ENCODE data around the gene NMNAT2.
"Not testable (repeated sequence)": the region's sequence is repeated elsewhere in the genome, so short reads cannot be mapped to it uniquely, and the experiment has no call there.

Gene NMNAT2

DNA sequence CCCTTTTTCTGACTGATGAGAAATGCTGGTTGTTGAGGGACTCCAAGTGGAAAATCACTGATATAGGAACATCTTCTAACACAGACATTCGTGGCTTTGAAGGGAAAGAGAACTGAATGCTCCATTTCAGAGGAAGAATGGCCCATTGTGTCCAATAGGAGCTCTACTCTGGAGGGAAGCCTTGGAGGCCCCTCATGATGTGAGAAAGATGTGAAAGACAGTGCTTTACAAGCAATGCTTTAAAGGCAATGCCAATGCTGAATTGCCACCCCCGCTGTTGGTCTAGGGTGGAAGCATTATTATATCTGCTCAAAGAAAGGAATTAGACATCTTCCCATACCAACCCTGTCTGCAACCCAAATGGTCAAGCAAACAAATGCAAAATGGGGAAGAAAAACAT is 13.7 kb downstream of the NMNAT2 start:
- DNase-seq (ENCODE audit: low read depth), result no peak
- no peak for TF ChIP-seq POLR2A (IDR thresholded peaks at IDR 0.05; ENCODE audit: extremely low read depth, insufficient read length)
- TF ChIP-seq, protein P1, sequence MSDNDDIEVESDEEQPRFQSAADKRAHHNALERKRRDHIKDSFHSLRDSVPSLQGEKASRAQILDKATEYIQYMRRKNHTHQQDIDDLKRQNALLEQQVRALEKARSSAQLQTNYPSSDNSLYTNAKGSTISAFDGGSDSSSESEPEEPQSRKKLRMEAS (IDR thresholded peaks at IDR 0.05; ENCODE audit: low read depth, low read length), result no peak
- TF ChIP-seq, protein P2, sequence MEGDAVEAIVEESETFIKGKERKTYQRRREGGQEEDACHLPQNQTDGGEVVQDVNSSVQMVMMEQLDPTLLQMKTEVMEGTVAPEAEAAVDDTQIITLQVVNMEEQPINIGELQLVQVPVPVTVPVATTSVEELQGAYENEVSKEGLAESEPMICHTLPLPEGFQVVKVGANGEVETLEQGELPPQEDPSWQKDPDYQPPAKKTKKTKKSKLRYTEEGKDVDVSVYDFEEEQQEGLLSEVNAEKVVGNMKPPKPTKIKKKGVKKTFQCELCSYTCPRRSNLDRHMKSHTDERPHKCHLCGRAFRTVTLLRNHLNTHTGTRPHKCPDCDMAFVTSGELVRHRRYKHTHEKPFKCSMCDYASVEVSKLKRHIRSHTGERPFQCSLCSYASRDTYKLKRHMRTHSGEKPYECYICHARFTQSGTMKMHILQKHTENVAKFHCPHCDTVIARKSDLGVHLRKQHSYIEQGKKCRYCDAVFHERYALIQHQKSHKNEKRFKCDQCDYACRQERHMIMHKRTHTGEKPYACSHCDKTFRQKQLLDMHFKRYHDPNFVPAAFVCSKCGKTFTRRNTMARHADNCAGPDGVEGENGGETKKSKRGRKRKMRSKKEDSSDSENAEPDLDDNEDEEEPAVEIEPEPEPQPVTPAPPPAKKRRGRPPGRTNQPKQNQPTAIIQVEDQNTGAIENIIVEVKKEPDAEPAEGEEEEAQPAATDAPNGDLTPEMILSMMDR (IDR thresholded peaks at IDR 0.05; ENCODE audit: low read depth, low read length), result no peak
- no peak for TF ChIP-seq MYC (IDR thresholded peaks at IDR 0.05; ENCODE audit: low read depth, low read length)
- H3K4me3 ChIP-seq (ENCODE audit: low read depth, low read length), result no peak overlapping the region

DNA sequence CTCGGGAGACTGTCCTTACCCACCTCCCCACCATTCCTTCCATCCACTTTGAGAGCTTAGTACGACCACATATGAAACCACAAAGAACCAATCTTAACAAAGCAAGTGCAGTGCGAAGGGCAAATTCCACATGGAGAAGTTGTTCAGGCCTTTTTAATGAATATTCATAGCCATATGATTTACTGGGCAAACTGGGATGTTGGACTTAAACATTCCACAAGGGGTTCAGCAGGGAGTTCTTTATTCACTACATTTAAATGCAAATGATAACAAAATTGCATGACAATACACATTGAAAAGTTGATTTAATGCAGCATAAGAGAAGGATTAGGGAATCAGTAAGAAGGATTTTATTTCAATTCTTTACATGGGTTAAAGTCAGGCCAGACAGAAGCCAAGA is 14.7 kb downstream of the NMNAT2 start:
- no peak overlapping the region for H3K4me3 ChIP-seq (ENCODE audit: low read depth, low read length)
- DNase-seq (ENCODE audit: low read depth), result no peak
- TF ChIP-seq, protein P1 (IDR thresholded peaks at IDR 0.05; ENCODE audit: low read depth, low read length), result no peak
- TF ChIP-seq POLR2A (IDR thresholded peaks at IDR 0.05; ENCODE audit: extremely low read depth, insufficient read length) (no peak), MYC (IDR thresholded peaks at IDR 0.05; ENCODE audit: low read depth, low read length) (no peak)
- TF ChIP-seq, protein P2 (IDR thresholded peaks at IDR 0.05; ENCODE audit: low read depth, low read length), result no peak

DNA sequence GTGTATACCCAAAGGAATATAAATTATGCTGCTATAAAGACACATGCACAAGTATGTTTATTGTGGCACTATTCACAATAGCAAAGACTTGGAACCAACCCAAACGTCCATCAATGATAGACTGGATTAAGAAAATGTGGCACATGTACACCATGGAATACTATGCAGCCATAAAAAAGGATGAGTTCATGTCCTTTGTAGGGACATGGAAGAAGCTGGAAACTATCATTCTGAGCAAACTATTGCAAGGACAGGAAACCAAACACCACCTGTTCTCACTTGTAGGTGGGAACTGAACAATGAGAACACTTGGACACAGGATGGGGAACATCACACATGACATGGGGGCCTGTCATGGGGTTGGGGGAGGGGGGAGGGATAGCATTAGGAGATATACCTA is 16.6 kb downstream of the NMNAT2 start:
- H3K4me3 ChIP-seq (ENCODE audit: low read depth, low read length); DNase-seq (ENCODE audit: low read depth): not testable (repeated sequence)

DNA sequence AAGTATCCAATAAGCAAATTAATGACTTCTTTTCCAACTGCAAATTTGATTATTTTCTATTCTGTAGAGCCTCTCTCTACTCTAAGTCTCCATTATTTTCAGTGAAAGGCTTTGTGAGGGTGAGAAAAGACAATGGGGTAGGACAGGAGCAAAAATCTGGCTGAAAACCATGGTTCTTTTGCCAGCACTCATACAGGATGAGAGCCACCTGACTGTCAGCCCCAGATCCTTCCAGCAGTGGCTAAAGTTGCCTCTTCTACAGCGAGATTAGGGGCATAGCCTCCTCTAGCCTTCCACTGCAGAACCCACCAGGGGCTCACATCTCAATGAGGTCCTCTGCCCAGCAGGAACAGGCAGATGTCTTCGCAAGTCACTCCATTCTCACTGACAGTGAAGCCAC is 23.7 kb downstream of the NMNAT2 start:
- DNase-seq (ENCODE audit: low read depth), result no peak
- no peak overlapping the region for H3K4me3 ChIP-seq (ENCODE audit: low read depth, low read length)
- TF ChIP-seq, protein P1 (IDR thresholded peaks at IDR 0.05; ENCODE audit: low read depth, low read length), result no peak
- TF ChIP-seq MYC (IDR thresholded peaks at IDR 0.05; ENCODE audit: low read depth, low read length) (no peak), POLR2A (IDR thresholded peaks at IDR 0.05; ENCODE audit: extremely low read depth, insufficient read length) (no peak)
- TF ChIP-seq, protein P2 (IDR thresholded peaks at IDR 0.05; ENCODE audit: low read depth, low read length), result no peak

GRCh38 chr1:183391863-183392262 is 26.3 kb downstream of the NMNAT2 start:
- DNase-seq (ENCODE audit: low read depth), result no peak
- H3K4me3 ChIP-seq (ENCODE audit: low read depth, low read length), result no peak overlapping the region
- TF ChIP-seq POLR2A (IDR thresholded peaks at IDR 0.05; ENCODE audit: extremely low read depth, insufficient read length) (no peak), MYC (IDR thresholded peaks at IDR 0.05; ENCODE audit: low read depth, low read length) (no peak)
- TF ChIP-seq, protein P2 (IDR thresholded peaks at IDR 0.05; ENCODE audit: low read depth, low read length), result no peak

DNA sequence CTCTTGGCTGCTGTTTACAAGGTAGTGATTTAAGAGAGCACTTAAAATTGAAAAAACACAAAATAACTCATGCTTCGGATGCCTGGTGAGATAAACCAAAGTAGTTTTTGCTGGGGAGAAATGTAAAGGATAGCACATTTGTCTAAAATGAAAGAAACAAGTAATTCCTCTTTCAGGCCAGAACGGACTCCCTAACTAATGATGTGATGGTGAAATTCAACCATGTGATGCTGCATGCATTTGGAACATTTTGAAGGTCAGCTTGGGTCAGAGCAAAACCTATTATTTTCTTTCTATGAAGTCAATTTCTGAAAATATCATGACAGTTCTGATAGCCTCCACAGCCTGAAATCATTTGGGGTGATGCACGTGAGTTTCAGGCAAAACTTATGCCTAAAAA is 27.6 kb downstream of the NMNAT2 start:
- no peak overlapping the region for H3K4me3 ChIP-seq (ENCODE audit: low read depth, low read length)
- TF ChIP-seq, protein P1 (IDR thresholded peaks at IDR 0.05; ENCODE audit: low read depth, low read length), result no peak
- TF ChIP-seq, protein P2 (IDR thresholded peaks at IDR 0.05; ENCODE audit: low read depth, low read length), result no peak
- TF ChIP-seq POLR2A (IDR thresholded peaks at IDR 0.05; ENCODE audit: extremely low read depth, insufficient read length) (no peak), MYC (IDR thresholded peaks at IDR 0.05; ENCODE audit: low read depth, low read length) (no peak)
- no peak for DNase-seq (ENCODE audit: low read depth)
